HG02840 (cell line): Measurements from ENCODE around the gene ZNF536.

Source experiments
- ATAC-seq: cut with Tn5 transposase; IDR thresholded peaks from one replicate; pipeline ENCODE4 v1.9.1; 2021; ENCODE audit warnings: mild to moderate bottlenecking, moderate library complexity, moderate number of reproducible peaks; ENCODE audit not compliant: unreplicated experiment, low FRiP score

Gene ZNF536

GRCh38 chr19:30371960-30372824, at the start of gene ZNF536:
Gene ZNF536 (plus strand): TSS chr19:30372384. CDS start chr19:30443563, 71,179 bp downstream.
- ATAC-seq: no peak

GRCh38 chr19:30322641-30323320, 49.4 kb upstream of the ZNF536 start:
- no peak for ATAC-seq

- ATAC-seq: no peak
Observed at GRCh38 chr19:30323904-30324303, 48.3 kb upstream of the ZNF536 start.

- ATAC-seq: no peak
Observed at GRCh38 chr19:30324982-30325381, 47.2 kb upstream of the ZNF536 start.

- no peak for ATAC-seq
Observed at GRCh38 chr19:30325676-30326392, 46.4 kb upstream of the ZNF536 start.

- ATAC-seq: no peak
Observed at GRCh38 chr19:30326393-30326710, 45.8 kb upstream of the ZNF536 start.

- ATAC-seq: no peak
Observed at GRCh38 chr19:30327331-30327730, 44.9 kb upstream of the ZNF536 start.

- no peak for ATAC-seq
Observed at GRCh38 chr19:30328096-30328495, 44.1 kb upstream of the ZNF536 start.

- ATAC-seq: no peak
Observed at GRCh38 chr19:30330266-30330665, 41.9 kb upstream of the ZNF536 start.

GRCh38 chr19:30332445-30333234, 39.5 kb upstream of the ZNF536 start:
- no peak for ATAC-seq

GRCh38 chr19:30333291-30334065, 38.7 kb upstream of the ZNF536 start:
- ATAC-seq: no peak

- no peak for ATAC-seq
Observed at GRCh38 chr19:30334841-30335240, 37.3 kb upstream of the ZNF536 start.

GRCh38 chr19:30335306-30335886, 36.8 kb upstream of the ZNF536 start:
- ATAC-seq: no peak

- ATAC-seq: no peak
Observed at GRCh38 chr19:30336290-30336689, 35.9 kb upstream of the ZNF536 start.

- no peak for ATAC-seq
Observed at GRCh38 chr19:30338041-30338456, 34.1 kb upstream of the ZNF536 start.

- no peak for ATAC-seq
Observed at GRCh38 chr19:30338878-30339623, 33.1 kb upstream of the ZNF536 start.

- no peak for ATAC-seq
Observed at GRCh38 chr19:30339624-30340525, 32.3 kb upstream of the ZNF536 start.
